Fibroblast of the aortic adventitia (primary cell): ENCODE results near the gene ARID3B. TPM values are rescaled to one million over a fixed set of nuclear protein-coding genes. Genes with fewer than 3 reads are reported as not detected.
"Not testable (repeated sequence)": the region's sequence is repeated elsewhere in the genome, so short reads cannot be mapped to it uniquely, and the experiment has no call there.

ENCODE experiments used
- DNase-seq: peaks from one replicate; pipeline ENCODE4 v3.0.0-alpha.2; 2010; ENCODE audit warnings: low read depth
- H3K4me3 ChIP-seq: 2 replicates; pipeline ENCODE4 v1.5.1; 2011; ENCODE audit warnings: low read depth, mild to moderate bottlenecking, control low read depth, low read length, moderate library complexity
- CTCF ChIP-seq: IDR thresholded peaks from 2 replicates; pipeline ENCODE4 v1.5.1; 2011; ENCODE audit warnings: mild to moderate bottlenecking, low read length, control low read depth, inconsistent platforms; ENCODE audit not compliant: insufficient read depth
- total RNA-seq: library from RNA; depleted of rRNA; stranded (reverse); fragments of >200 nt; gene quantifications from 2 replicates; pipeline ENCODE4 v1.2.3, GENCODE V29; 2012; ENCODE audit warnings: low replicate concordance

The ARID3B gene
- total RNA-seq, 1 donor: 2.5 TPM

- no peak for TF ChIP-seq CTCF
- DNase-seq: no peak
- H3K4me3 ChIP-seq: no peak overlapping the region
Observed at GRCh38 chr15:74530771-74531143, 10.3 kb upstream of the ARID3B start.

- no peak for TF ChIP-seq CTCF
- peak; percentile 59 for DNase-seq
- H3K4me3 ChIP-seq: no peak overlapping the region
Observed at GRCh38 chr15:74531144-74531811, 9.7 kb upstream of the ARID3B start.

- TF ChIP-seq CTCF: no peak
- no peak for DNase-seq
Observed at GRCh38 chr15:74535388-74536084, 5.5 kb upstream of the ARID3B start.

GRCh38 chr15:74537736-74538135, 3.3 kb upstream of the ARID3B start:
- H3K4me3 ChIP-seq: no peak overlapping the region
- no peak for DNase-seq
- no peak for TF ChIP-seq CTCF

More at GRCh38 chr15:74535388-74536084, 5.5 kb upstream of the ARID3B start:
- no peak overlapping the region for H3K4me3 ChIP-seq

- DNase-seq, H3K4me3 ChIP-seq: not testable (repeated sequence)
Observed at GRCh38 chr15:74539521-74539920, 1.5 kb upstream of the ARID3B start.

GRCh38 chr15:74540161-74540760, 759 bp upstream of the ARID3B start:
- H3K4me3 ChIP-seq: peak overlapping the region; percentile 74
- DNase-seq: no peak
- TF ChIP-seq CTCF: no peak

- no peak for TF ChIP-seq CTCF
- peak overlapping the region; percentile 82 for H3K4me3 ChIP-seq
- DNase-seq: peak; percentile 25
Observed at GRCh38 chr15:74541494-74542165, 610 bp downstream of the ARID3B start.
